ENCODE data around the gene DPPA3. TPM values are rescaled to one million over a fixed set of nuclear protein-coding genes. Genes with fewer than 3 reads are reported as not detected.

Gene DPPA3
- total and polyA plus RNA-seq, 2 of the 8 experiments (the other 6 are each of a cell fraction or from before 2014, with no cell fraction given) = 0.30 to 1.2 TPM

- Histone ChIP-seq H3K27me3 (replicated peaks in 1 of 4; ENCODE audit: control insufficient read depth in 3 of 4, extremely low read depth in 1 of 4, insufficient read depth in 3 of 4, low read length in 3 of 4) (no peaks in the 10 kb centered on the region), H4K5ac (ENCODE audit: insufficient read length, low read depth, low read length) (no peak within 1 kb of the TSS), H3K79me2 (ENCODE audit: control insufficient read depth in 1 of 2, insufficient read depth in 2 of 2, low read length in 2 of 2) (no peaks in the 10 kb centered on the region), H3K14ac (ENCODE audit: insufficient read length) (no peak within 1 kb of the TSS), H3K9me3 (ENCODE audit: insufficient read depth in 2 of 2, low read depth in 1 of 2, low read length in 1 of 2) (peaks cover 5 to 6% of the 10 kb centered on the region in 2 experiments; a peak in 3 of 4 replicates), H2BK120ac (replicated peaks; ENCODE audit: low read depth, low read length) (no peak within 1 kb of the TSS), H3K4ac (replicated peaks; ENCODE audit: insufficient read length, low read depth, low read length) (peak within 1 kb of the TSS; percentile 9), H2AK5ac (ENCODE audit: low read depth, low read length) (0 out of 2 replicates have a peak within 1 kb of the TSS, but pooled peaks have one; percentile 13), H3K79me1 (ENCODE audit: low read depth, low read length) (no peaks in the 10 kb centered on the region), H2BK20ac (ENCODE audit: low read length) (peak within 1 kb of the TSS; percentile 95; the same call in 1 of the 2 replicates), H4K20me1 (replicated peaks in 1 of 2; ENCODE audit: control insufficient read depth in 1 of 2, insufficient read depth in 2 of 2, low read length in 2 of 2) (no peaks in the 10 kb centered on the region), H3K23ac (ENCODE audit: insufficient read length) (no peak within 1 kb of the TSS), H2BK15ac (ENCODE audit: low read length) (no peak within 1 kb of the TSS), H3K4me1 (replicated peaks in 1 of 4; ENCODE audit: control insufficient read depth in 3 of 4, insufficient read depth in 4 of 4, low read length in 3 of 4) (peaks cover 0 to 3% (median 0%) of the 10 kb centered on the region in 4 experiments; a peak in 1 of 7 replicates), H3K9ac (replicated peaks in 1 of 4; ENCODE audit: extremely low read depth in 1 of 4, low read depth in 3 of 4, low read length in 3 of 4) (no peak within 1 kb of the TSS), H4K8ac (ENCODE audit: extremely low read depth, insufficient read depth, low read length) (no peak within 1 kb of the TSS), H2BK12ac (ENCODE audit: low read depth, low read length) (peak within 1 kb of the TSS; percentile 87; the same call in 1 of the 2 replicates), H2AFZ (ENCODE audit: low read length) (0 out of 2 replicates have a peak within 1 kb of the TSS, but pooled peaks have one; percentile 12), H4K91ac (replicated peaks; ENCODE audit: insufficient read length, low read length) (peak within 1 kb of the TSS; percentile 8), H3K23me2 (ENCODE audit: low read depth, low read length) (no peaks in the 10 kb centered on the region), H3K4me3 (ENCODE audit: extremely low read depth in 1 of 4, insufficient read depth in 2 of 4, low read depth in 3 of 4, low read length in 4 of 4) (no peak within 1 kb of the TSS), H3K27ac (ENCODE audit: low read depth, low read length) (no peak within 1 kb of the TSS), H2BK5ac (ENCODE audit: low read depth, low read length) (no peak within 1 kb of the TSS; the same call in 1 of the 2 replicates), H3K4me2 (ENCODE audit: insufficient read depth in 1 of 2, low read depth in 2 of 2, low read length in 2 of 2) (no peak within 1 kb of the TSS), H3K18ac (ENCODE audit: extremely low read depth, low read length) (no peak within 1 kb of the TSS), H3K36me3 (ENCODE audit: control insufficient read depth in 2 of 4, insufficient read depth in 4 of 4, low read length in 3 of 4) (no peaks in the 10 kb centered on the region), H3K56ac (replicated peaks; ENCODE audit: insufficient read length, low read depth, low read length) (no peak within 1 kb of the TSS)
- TF ChIP-seq RAD21 (IDR thresholded peaks at IDR 0.05 in 1 of 2, conservative IDR thresholded peaks at IDR 0.05 in 1 of 2; ENCODE audit: low read depth in 2 of 2, low read length in 2 of 2) = no peak
- 87% methylated on average over 5 of the region's 5 CpGs; no CpG with 5 or more reads in 1 of the 2 experiments for WGBS, 2 experiments (ENCODE audit: extremely low coverage in 1 of 2, insufficient coverage in 1 of 2, insufficient read length in 1 of 2, insufficient replicate concordance in 2 of 2, low coverage in 1 of 2, low lambda C conversion rate in 2 of 2, missing lambda C conversion rate in 1 of 2)
- no peak for DNase-seq (ENCODE audit: low read depth in 1 of 2, low spot score in 2 of 2)
- ChIA-PET CTCF (ENCODE audit: partially characterized antibody) (interaction anchor here (0.6 to 1.1 kb wide), 5 partner anchors 9 to 214 kb away, joined by 3 to 5 read pairs (median 4); no protein-coding TSS in a partner anchor), POLR2A (ENCODE audit: partially characterized antibody) (interaction anchor here (1.0 kb wide), 1 partner anchor 20 kb away, joined by 4 read pairs; no protein-coding TSS in a partner anchor)
- no peak for FAIRE-seq
Observed at GRCh38 chr12:7747246-7747645, 36.0 kb downstream of the DPPA3 start, which contains the start of gene CLEC4C. Gene CLEC4C (minus strand): TSS chr12:7747375. CDS start chr12:7747348, 27 bp downstream.
